Activated CD4-positive, alpha-beta T cell treated with anti-CD3 and anti-CD28 coated beads, Interleukin-2, amount 50 U/mL, for 16 hours (primary cell): ENCODE measurements around the gene SPATA9.
"Not testable (repeated sequence)": the region's sequence is repeated elsewhere in the genome, so short reads cannot be mapped to it uniquely, and the experiment has no call there.

Source experiments
- DNase-seq: peaks from one replicate; pipeline ENCODE4 v3.0.0-alpha.2; 2020

SPATA9 gene

GRCh38 chr5:95672641-95673040, 10.2 kb downstream of the SPATA9 start:
- no peak for DNase-seq

- DNase-seq, result no peak
These were observed 11.0 kb downstream of the SPATA9 start for GRCh38 chr5:95671826-95672225.

GRCh38 chr5:95670568-95670967, 12.2 kb downstream of the SPATA9 start:
- no peak for DNase-seq

GRCh38 chr5:95669985-95670384, 12.8 kb downstream of the SPATA9 start:
- DNase-seq, result no peak

- DNase-seq, result no peak
These were observed 13.3 kb downstream of the SPATA9 start for GRCh38 chr5:95669540-95669939.

- no peak for DNase-seq
These were observed 14.1 kb downstream of the SPATA9 start for GRCh38 chr5:95668728-95669127.

- no peak for DNase-seq
These were observed 14.6 kb downstream of the SPATA9 start for GRCh38 chr5:95668216-95668615.

- no peak for DNase-seq
These were observed 15.1 kb downstream of the SPATA9 start for GRCh38 chr5:95667678-95668077.

GRCh38 chr5:95667061-95667618, 15.7 kb downstream of the SPATA9 start:
- no peak for DNase-seq

GRCh38 chr5:95664204-95664786, 18.5 kb downstream of the SPATA9 start:
- peak; percentile 41 for DNase-seq

GRCh38 chr5:95662946-95663345, 19.8 kb downstream of the SPATA9 start:
- no peak for DNase-seq

- no peak for DNase-seq
These were observed 22.7 kb downstream of the SPATA9 start for GRCh38 chr5:95660060-95660459.

GRCh38 chr5:95655575-95655974, 27.2 kb downstream of the SPATA9 start:
- DNase-seq, result no peak

GRCh38 chr5:95654196-95654595, 28.6 kb downstream of the SPATA9 start:
- no peak for DNase-seq

GRCh38 chr5:95652849-95653248, 29.9 kb downstream of the SPATA9 start:
- DNase-seq, result no peak

GRCh38 chr5:95649842-95650620, 32.8 kb downstream of the SPATA9 start:
- DNase-seq, result no peak

GRCh38 chr5:95649274-95649673, 33.5 kb downstream of the SPATA9 start:
- no peak for DNase-seq

GRCh38 chr5:95647886-95648860, 34.6 kb downstream of the SPATA9 start:
- DNase-seq, result peak; percentile 61

- DNase-seq, result peak; percentile 97
These were observed 36.0 kb downstream of the SPATA9 start, which contains the start of gene RFESD for GRCh38 chr5:95646569-95647431. TSS of gene RFESD (plus strand) at chr5:95646777. CDS start at chr5:95652272, 5,495 bp downstream.

GRCh38 chr5:95646226-95646568, 36.6 kb downstream of the SPATA9 start:
- DNase-seq, result not testable (repeated sequence)

- DNase-seq, result peak; percentile 73
These were observed 38.3 kb downstream of the SPATA9 start for GRCh38 chr5:95644351-95645042.
